Adrenal gland (tissue), 5 donors: ENCODE measurements around the gene CYP2J2.

ENCODE experiments used
- CTCF ChIP-seq, 6 experiments: fragments of 450-650 bp in 4 of 6; fragments of 200-600 bp in 2 of 6; sonication (generic) in 1 of 6; IDR thresholded peaks; 1 replicate in 5 of 6; 2 replicates in 1 of 6; pipeline versions ENCODE4 v1.5.1 to v1.8.0; 2016 to 2021; ENCODE audit warnings: antibody characterized with exemption in 6 of 6, mild to moderate bottlenecking in 2 of 6, moderate library complexity in 1 of 6
- POLR2A ChIP-seq, 2 donors: fragments of 450-650 bp; IDR thresholded peaks; one replicate each; pipeline ENCODE4 v1.6.1; 2017; ENCODE audit warnings: antibody characterized with exemption in 2 of 2, mild to moderate bottlenecking in 2 of 2, moderate library complexity in 1 of 2
- donor health status: DM: no; HTN: no; CAD: no.

GRCh38 chr1:59917026-59917784 lies 9.4 kb downstream of the CYP2J2 start:
- no peak for TF ChIP-seq CTCF (IDR thresholded peaks at IDR 0.05)
- no peak for TF ChIP-seq POLR2A (IDR thresholded peaks at IDR 0.05)
